ENCODE data around the gene ADCY9. TPM values are rescaled to one million over a fixed set of nuclear protein-coding genes. Genes with fewer than 3 reads are reported as not detected.

Gene ADCY9
- total and polyA plus RNA-seq, 2 donors (not counting 1 experiment from before 2014, with no cell fraction given): 1.7 to 2.1 TPM

DNA sequence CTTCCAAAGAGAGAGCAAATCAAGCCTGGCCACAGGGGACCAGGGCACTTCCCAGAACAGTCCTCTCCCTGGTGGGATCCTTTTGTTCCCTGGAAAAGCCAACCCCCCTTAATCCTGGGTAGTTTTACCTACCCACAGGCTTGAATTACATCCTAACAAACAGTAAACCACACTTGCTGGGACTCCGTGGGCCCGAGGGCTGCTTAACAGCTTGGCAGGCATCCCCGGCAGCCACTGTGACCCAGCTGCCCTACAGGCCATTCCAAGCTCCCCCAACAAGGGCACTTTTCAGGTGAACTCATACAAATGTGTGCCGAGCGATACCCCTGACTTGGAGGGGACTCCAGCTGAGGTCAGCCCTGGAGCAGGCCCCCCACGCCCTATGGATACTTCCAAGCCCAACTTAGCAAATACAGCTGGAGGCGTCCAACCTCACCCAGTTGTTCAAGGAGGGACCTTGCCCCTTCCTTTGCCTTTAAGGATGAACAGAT lies 26.4 kb downstream of the ADCY9 start:
- no peaks in the 10 kb centered on the region for H3K9me3 ChIP-seq (ENCODE audit: control extremely low read depth in 1 of 3, control insufficient read depth in 2 of 3, insufficient read depth in 1 of 3, low read length in 2 of 3)
- peaks cover 0 to 3% of the 10 kb centered on the region in 2 donors for H3K4me1 ChIP-seq (ENCODE audit: control insufficient read depth in 2 of 2, insufficient read depth in 2 of 2, low read length in 2 of 2)
- no peaks in the 10 kb centered on the region for H3K36me3 ChIP-seq (replicated peaks in 1 of 2; ENCODE audit: control extremely low read depth in 1 of 2, control insufficient read depth in 1 of 2, extremely low read depth in 1 of 2, insufficient read depth in 2 of 2, low read length in 1 of 2)
- 87% methylated on average over 6 of the region's 7 CpGs for WGBS (ENCODE audit: insufficient coverage)
- no peaks in the 10 kb centered on the region for H3K79me2 ChIP-seq (ENCODE audit: control insufficient read depth, insufficient read depth, low read length)
- Mint-ChIP-seq H3K9me3 (ENCODE audit: insufficient read depth) (no peaks in the 10 kb centered on the region), H3K27ac (no peak overlapping the region), H3K27me3 (peaks cover 9% of the 10 kb centered on the region), H3K4me3 (no peak overlapping the region), H3K4me1 (peaks cover 2% of the 10 kb centered on the region)
- POLR2A ChIA-PET: no interaction called here
- no peak overlapping the region for H3K4me2 ChIP-seq (replicated peaks; ENCODE audit: low read depth, low read length, poor library complexity, severe bottlenecking)
- H3K27ac ChIP-seq (ENCODE audit: low read length in 2 of 2): no peak overlapping the region
- intact Hi-C loops (cut with micrococcal nuclease): no loop called here
- H3K27me3 ChIP-seq (replicated peaks in 1 of 4; ENCODE audit: control extremely low read depth in 1 of 4, control insufficient read depth in 3 of 4, insufficient read depth in 4 of 4, low read length in 3 of 4): peaks cover 0 to 5% (median 0%) of the 10 kb centered on the region in 4 experiments
- DNase-seq: no peak
- no peak for ATAC-seq (ENCODE audit: low read depth)
- H3K9ac ChIP-seq (ENCODE audit: low read length): no peak overlapping the region
- H2AFZ ChIP-seq (ENCODE audit: insufficient read depth, low read depth, low read length, poor library complexity, severe bottlenecking): no peak overlapping the region
- H3K4me3 ChIP-seq (ENCODE audit: control extremely low read depth in 1 of 5, extremely low read depth in 1 of 5, insufficient read depth in 1 of 5, low read depth in 2 of 5, low read length in 4 of 5): no peak overlapping the region
- H4K20me1 ChIP-seq (ENCODE audit: control insufficient read depth, insufficient read depth, low read length, poor library complexity, severe bottlenecking): no peaks in the 10 kb centered on the region
- CTCF ChIA-PET: no interaction called here
- TF ChIP-seq, protein P1, sequence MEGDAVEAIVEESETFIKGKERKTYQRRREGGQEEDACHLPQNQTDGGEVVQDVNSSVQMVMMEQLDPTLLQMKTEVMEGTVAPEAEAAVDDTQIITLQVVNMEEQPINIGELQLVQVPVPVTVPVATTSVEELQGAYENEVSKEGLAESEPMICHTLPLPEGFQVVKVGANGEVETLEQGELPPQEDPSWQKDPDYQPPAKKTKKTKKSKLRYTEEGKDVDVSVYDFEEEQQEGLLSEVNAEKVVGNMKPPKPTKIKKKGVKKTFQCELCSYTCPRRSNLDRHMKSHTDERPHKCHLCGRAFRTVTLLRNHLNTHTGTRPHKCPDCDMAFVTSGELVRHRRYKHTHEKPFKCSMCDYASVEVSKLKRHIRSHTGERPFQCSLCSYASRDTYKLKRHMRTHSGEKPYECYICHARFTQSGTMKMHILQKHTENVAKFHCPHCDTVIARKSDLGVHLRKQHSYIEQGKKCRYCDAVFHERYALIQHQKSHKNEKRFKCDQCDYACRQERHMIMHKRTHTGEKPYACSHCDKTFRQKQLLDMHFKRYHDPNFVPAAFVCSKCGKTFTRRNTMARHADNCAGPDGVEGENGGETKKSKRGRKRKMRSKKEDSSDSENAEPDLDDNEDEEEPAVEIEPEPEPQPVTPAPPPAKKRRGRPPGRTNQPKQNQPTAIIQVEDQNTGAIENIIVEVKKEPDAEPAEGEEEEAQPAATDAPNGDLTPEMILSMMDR (IDR thresholded peaks at IDR 0.05): no peak
- no peak for TF ChIP-seq EZH2 (IDR thresholded peaks at IDR 0.05; ENCODE audit: borderline replicate concordance, insufficient read depth, low read depth, low read length, poor library complexity, severe bottlenecking)

- no peak overlapping the region for H3K4me3 ChIP-seq (ENCODE audit: control extremely low read depth in 1 of 5, extremely low read depth in 1 of 5, insufficient read depth in 1 of 5, low read depth in 2 of 5, low read length in 4 of 5)
- ATAC-seq (ENCODE audit: low read depth): no peak
- Mint-ChIP-seq H3K27ac (no peak overlapping the region), H3K4me3 (no peak overlapping the region), H3K4me1 (peaks cover 2% of the 10 kb centered on the region), H3K9me3 (ENCODE audit: insufficient read depth) (no peaks in the 10 kb centered on the region), H3K27me3 (peaks cover 9% of the 10 kb centered on the region)
- ChIA-PET CTCF (no interaction called here), POLR2A (no interaction called here)
- no peak for DNase-seq
- peaks cover 0 to 3% of the 10 kb centered on the region in 2 donors for H3K4me1 ChIP-seq (ENCODE audit: control insufficient read depth in 2 of 2, insufficient read depth in 2 of 2, low read length in 2 of 2)
- H2AFZ ChIP-seq (ENCODE audit: insufficient read depth, low read depth, low read length, poor library complexity, severe bottlenecking): no peak overlapping the region
- H3K27me3 ChIP-seq (replicated peaks in 1 of 4; ENCODE audit: control extremely low read depth in 1 of 4, control insufficient read depth in 3 of 4, insufficient read depth in 4 of 4, low read length in 3 of 4): peaks cover 0 to 5% (median 0%) of the 10 kb centered on the region in 4 experiments
- H4K20me1 ChIP-seq (ENCODE audit: control insufficient read depth, insufficient read depth, low read length, poor library complexity, severe bottlenecking): no peaks in the 10 kb centered on the region
- no peak overlapping the region for H3K27ac ChIP-seq (ENCODE audit: low read length in 2 of 2)
- 97% methylated on average over 13 of the region's 15 CpGs for WGBS (ENCODE audit: insufficient coverage)
- TF ChIP-seq EZH2 (IDR thresholded peaks at IDR 0.05; ENCODE audit: borderline replicate concordance, insufficient read depth, low read depth, low read length, poor library complexity, severe bottlenecking): no peak
- TF ChIP-seq, protein P1 (IDR thresholded peaks at IDR 0.05): no peak
- no peaks in the 10 kb centered on the region for H3K36me3 ChIP-seq (replicated peaks in 1 of 2; ENCODE audit: control extremely low read depth in 1 of 2, control insufficient read depth in 1 of 2, extremely low read depth in 1 of 2, insufficient read depth in 2 of 2, low read length in 1 of 2)
- H3K79me2 ChIP-seq (ENCODE audit: control insufficient read depth, insufficient read depth, low read length): no peaks in the 10 kb centered on the region
- H3K9me3 ChIP-seq (ENCODE audit: control extremely low read depth in 1 of 3, control insufficient read depth in 2 of 3, insufficient read depth in 1 of 3, low read length in 2 of 3): no peaks in the 10 kb centered on the region
- intact Hi-C loops (cut with micrococcal nuclease): no loop called here
- H3K4me2 ChIP-seq (replicated peaks; ENCODE audit: low read depth, low read length, poor library complexity, severe bottlenecking): no peak overlapping the region
- no peak overlapping the region for H3K9ac ChIP-seq (ENCODE audit: low read length)
Measured at GRCh38 chr16:4089251-4089810, 26.9 kb downstream of the ADCY9 start.

All from B cell (primary cell).